NB4 (cell line): Measurements from ENCODE around the gene GRK6.
"Not testable (repeated sequence)": the region's sequence is repeated elsewhere in the genome, so short reads cannot be mapped to it uniquely, and the experiment has no call there.

Source experiments
- DNase-seq: peaks from one replicate; pipeline ENCODE4 v3.0.0; 2010; ENCODE audit warnings: low read depth
- H3K4me3 ChIP-seq: one replicate; pipeline ENCODE4 v1.5.1; 2011; ENCODE audit warnings: mild to moderate bottlenecking, low read depth, low read length, moderate library complexity
- MYC ChIP-seq: IDR thresholded peaks from 2 replicates; pipeline ENCODE4 v1.6.1; 2011; ENCODE audit warnings: low read depth, low read length
- POLR2A ChIP-seq: IDR thresholded peaks from 2 replicates; pipeline ENCODE4 v1.6.1; 2011; ENCODE audit warnings: mild to moderate bottlenecking; ENCODE audit not compliant: insufficient read length; ENCODE audit errors: extremely low read depth
- TF ChIP-seq, protein P1 (sequence below): IDR thresholded peaks from one replicate; pipeline ENCODE4 v1.5.1; 2012; ENCODE audit warnings: low read depth, low read length
- TF ChIP-seq, protein P2 (sequence below): IDR thresholded peaks from 2 replicates; pipeline ENCODE4 v1.6.1; 2011; ENCODE audit warnings: low read depth, low read length

Gene GRK6

DNA sequence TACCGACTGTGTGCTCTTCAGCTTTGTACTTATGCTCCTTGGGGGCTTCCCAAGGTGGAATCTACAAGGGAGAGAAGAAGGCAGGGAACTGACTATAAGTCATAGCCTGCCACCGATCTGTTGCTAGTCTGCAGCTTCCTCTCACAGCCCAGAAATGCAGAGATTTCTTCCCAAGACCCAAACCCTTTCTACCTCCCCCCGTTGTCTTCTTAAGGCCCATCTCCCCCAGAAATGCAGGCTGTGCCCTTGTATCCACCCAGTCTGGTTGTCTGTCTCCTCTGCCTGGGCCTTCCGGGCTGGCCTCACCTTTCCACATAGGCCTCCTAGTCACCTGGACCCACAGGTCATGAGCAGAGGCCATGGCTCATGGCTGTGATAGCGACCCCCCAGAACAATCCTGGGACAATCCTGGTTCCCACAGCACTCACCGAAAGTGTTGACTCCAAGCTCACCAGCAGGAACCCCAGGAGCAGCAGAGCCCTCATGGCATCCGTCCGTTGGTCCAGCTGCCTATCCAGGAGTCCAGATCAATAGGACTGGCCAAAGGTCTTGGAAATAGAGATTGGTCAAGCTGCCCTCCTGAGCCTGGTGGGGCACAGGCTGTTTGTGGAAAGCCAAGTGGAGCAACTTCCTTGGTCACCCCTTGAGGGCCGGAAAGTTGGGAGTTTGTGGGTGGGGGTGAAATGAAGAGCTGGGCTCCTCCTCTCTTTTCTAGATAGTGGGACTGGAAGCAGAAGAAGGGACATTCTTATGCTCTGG is 17.3 kb upstream of the GRK6 start, which contains the start of gene F12:
F12 (minus strand) TSS at position 522 of the 759 bp plus-strand sequence; CDS start at position 485, 37 bp downstream.
- no peak for DNase-seq
- TF ChIP-seq, protein P1, sequence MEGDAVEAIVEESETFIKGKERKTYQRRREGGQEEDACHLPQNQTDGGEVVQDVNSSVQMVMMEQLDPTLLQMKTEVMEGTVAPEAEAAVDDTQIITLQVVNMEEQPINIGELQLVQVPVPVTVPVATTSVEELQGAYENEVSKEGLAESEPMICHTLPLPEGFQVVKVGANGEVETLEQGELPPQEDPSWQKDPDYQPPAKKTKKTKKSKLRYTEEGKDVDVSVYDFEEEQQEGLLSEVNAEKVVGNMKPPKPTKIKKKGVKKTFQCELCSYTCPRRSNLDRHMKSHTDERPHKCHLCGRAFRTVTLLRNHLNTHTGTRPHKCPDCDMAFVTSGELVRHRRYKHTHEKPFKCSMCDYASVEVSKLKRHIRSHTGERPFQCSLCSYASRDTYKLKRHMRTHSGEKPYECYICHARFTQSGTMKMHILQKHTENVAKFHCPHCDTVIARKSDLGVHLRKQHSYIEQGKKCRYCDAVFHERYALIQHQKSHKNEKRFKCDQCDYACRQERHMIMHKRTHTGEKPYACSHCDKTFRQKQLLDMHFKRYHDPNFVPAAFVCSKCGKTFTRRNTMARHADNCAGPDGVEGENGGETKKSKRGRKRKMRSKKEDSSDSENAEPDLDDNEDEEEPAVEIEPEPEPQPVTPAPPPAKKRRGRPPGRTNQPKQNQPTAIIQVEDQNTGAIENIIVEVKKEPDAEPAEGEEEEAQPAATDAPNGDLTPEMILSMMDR: no peak
- TF ChIP-seq, protein P2, sequence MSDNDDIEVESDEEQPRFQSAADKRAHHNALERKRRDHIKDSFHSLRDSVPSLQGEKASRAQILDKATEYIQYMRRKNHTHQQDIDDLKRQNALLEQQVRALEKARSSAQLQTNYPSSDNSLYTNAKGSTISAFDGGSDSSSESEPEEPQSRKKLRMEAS: no peak
- TF ChIP-seq MYC (no peak), POLR2A (no peak)
- H3K4me3 ChIP-seq: no peak within 1 kb of the TSS

DNA sequence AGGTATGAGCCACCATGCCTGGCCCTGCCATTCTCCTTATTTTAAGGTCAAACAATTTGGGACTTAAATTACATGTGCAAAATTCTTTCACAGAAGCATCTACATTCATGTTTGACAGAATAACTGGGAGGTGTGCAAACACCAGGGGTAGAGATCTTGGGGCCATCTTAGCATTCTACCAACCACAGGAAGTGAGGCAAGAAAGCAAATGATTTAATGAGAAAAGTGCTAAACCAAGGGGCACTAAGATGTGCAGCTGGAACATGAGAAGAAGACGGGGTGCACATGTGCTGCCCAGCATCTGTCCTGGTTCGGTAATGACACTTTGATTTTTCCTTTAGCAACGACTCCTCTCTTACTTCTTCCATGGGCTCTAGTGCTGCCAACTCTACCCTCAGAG is 15.9 kb upstream of the GRK6 start:
- TF ChIP-seq, protein P2: no peak; the same call in 1 of the 2 replicates
- TF ChIP-seq, protein P1: no peak
- TF ChIP-seq POLR2A: no peak
- TF ChIP-seq MYC: no peak
- DNase-seq: peak; percentile 59
- no peak overlapping the region for H3K4me3 ChIP-seq

DNA sequence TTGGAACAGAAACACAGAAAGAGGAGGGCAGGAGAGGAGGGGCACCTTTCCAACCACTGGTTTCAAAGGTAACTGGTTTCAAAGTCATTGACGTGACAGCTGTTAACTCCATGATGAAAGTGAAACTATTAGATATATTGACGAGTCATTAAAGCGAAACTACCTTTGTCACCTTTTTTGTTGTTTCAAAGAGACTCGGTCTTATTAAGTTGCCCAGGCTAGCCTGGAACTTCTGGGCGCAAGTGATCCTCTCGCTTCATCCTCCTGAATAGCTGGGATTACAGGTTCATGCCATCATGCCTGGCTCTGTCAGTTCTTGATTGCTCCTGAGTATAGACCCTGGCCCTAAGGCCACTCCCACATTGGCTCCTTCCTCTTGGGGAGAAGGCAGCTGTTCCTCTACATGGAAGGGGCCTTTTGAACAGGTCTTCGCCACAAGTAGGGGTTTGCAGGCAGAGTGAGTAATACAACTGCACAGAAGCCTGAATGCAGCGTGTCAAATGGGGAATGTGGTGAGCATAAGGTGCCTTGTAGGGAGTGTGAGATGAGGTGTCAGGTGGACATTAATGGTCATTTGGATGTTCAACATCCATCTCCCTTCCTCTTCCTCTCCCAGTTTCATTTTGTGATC is 13.8 kb upstream of the GRK6 start:
- DNase-seq: peak; percentile 57
- TF ChIP-seq POLR2A: no peak
- TF ChIP-seq, protein P1: no peak
- TF ChIP-seq, protein P2: no peak
- TF ChIP-seq MYC: no peak
- H3K4me3 ChIP-seq: no peak overlapping the region

DNA sequence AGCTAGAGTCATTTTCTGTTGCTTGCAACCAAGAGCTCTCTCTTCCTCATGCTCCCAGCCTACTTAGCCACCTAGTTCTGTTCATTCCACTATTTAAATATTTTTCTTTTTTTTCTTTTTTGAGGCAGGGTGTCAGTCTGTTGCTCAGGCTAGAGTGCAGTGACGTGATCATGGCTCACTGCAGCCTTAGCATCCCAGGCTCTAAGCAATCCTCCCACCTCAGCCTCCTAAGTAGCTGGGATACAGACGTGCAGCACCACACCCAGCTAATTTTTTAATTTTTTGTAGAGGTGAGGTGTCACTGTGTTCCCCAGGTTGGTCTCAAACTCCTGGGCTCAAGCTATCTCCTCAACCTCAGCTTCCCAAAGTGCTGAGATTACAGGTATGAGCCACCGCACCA is 12.0 kb upstream of the GRK6 start:
- TF ChIP-seq, protein P1: no peak
- TF ChIP-seq POLR2A: no peak
- no peak for TF ChIP-seq MYC
- TF ChIP-seq, protein P2: no peak
- DNase-seq: no peak
- H3K4me3 ChIP-seq: no peak overlapping the region

DNA sequence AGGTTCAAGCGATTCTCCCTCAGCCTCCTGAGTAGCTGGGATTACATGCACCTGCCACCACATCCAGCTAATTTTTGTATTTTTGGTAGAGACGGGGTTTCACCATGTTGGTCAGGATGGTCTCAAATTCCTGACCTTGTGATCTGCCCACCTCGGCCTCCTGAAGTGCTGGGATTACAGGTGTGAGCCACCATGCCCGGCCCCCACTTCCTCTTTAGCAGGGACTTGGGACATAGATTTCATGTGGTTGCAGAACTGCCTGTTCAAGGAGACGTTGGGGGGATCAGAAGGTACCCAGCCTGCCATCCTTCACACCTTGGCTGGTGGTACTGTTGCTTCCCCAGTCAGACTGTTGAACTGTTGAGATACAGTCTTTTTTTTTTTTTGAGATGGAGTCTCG is 9.4 kb upstream of the GRK6 start:
- not testable (repeated sequence) for DNase-seq, H3K4me3 ChIP-seq

DNA sequence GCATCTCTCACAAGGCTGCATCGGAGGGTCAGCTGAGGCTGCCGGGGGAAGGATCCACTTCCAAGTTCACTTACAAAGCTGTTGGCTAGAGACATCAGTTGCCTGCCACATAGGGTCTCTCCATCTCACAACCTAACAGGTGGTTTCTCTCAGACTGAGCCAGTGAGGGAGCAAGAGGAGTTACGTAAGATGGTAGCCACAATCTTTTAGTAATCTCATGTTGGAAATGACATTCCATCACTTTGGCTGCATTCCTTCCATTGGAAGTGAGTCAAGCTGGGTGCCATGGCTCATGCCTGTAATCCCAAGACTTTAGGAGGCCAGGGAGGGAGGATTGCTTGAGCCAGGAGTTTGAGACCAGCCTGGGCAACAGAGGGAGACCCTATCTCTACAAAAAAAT is 7.4 kb upstream of the GRK6 start:
- no peak overlapping the region for H3K4me3 ChIP-seq
- DNase-seq: no peak
- TF ChIP-seq, protein P1: no peak
- TF ChIP-seq, protein P2: no peak
- TF ChIP-seq POLR2A: no peak
- no peak for TF ChIP-seq MYC

DNA sequence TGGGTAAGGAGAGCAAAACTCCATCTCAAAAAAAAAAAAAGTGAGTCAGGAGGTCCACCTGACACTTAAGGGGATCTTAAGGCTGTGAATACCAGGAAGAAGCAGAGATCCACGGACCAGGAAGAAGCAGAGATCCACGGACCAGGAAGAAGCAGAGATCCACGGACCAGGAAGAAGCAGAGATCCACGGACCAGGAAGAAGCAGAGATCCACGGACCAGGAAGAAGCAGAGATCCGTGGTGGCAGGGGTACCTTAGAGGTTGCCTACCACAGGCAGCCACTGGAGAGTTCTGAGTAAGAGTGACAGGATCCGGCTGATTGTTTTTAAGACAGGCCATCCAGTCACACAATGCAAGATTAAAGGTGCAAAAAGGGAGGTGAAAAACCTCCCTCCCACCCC is 6.0 kb upstream of the GRK6 start:
- not testable (repeated sequence) for DNase-seq, H3K4me3 ChIP-seq
